ENCODE measurements around the gene KRT8.
A peak's percentile ranks its signal among the peaks of the same experiment; 100 is the strongest.

Gene KRT8

DNA sequence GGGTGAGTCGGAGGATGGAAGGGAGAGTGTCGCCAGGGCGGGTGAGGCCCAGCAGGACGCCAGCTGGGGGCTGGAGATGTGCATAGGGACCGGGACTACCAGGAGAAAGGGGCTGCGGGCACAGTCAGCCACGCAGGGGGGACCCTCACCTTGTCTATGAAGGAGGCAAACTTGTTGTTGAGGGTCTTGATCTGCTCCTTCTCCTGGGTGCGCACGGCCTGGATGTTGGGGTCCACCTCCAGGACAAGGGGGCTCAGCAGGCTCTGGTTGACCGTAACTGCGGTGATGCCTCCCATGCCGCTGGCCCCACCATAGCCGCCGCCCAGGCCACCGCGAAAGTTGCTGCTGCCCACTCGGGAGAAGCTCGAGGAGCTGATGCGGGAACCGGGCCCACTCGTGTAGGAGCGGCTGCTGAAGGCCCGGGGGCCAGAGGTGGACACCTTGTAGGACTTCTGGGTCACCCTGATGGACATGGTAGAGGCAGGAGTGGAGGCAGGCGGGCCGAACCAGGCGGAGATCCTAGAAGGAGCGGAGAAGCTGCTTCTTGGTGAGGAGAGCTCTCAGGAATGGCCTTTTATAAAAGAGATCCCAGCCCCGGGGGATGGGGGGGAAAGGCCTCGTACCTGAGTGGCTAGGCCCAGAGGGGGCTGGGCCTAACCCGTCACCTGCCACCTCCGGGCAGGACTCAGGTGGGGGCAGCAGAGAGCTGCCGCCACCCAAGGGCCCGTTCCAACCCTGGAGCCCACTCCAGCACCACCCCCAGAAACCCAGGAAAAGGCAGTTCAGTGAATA is at the start of gene KRT8:
Gene KRT8 (minus strand): TSS at position 568 of the 792 bp plus-strand sequence. CDS start 95 bp downstream, at position 473.
- DNase-seq, result peak; percentile 88

DNA sequence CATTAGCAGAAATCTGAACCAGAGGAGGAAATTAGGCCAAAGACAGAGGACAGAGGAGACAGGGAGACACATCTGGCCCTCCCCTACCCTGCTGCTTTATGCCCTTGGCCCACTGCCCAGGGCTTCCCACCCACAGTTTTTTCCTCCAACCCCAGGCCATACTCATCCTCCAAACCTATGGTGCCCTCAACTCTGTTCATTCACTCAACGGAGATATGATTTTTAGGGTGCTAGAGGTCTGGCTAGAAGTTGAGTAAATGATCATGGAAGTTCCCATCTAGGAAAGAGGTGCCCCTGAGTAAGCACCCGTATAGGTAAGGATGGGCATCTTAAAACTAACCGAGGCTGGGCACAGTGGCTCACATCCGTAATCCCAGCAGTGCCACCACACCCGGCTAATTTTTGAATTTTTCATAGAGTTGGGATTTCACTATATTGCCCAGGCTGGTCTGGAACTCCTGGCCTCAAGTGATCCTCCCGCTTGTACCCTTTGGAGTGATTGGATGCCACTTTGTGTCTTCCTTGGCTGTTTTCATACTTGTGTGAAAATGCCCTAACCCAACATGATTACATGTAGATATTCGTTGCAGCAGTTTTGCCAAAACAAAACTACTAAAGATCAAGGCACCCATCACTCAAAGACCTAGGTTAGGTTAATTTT is 48.4 kb upstream of the KRT8 start:
- no peak for DNase-seq

DNA sequence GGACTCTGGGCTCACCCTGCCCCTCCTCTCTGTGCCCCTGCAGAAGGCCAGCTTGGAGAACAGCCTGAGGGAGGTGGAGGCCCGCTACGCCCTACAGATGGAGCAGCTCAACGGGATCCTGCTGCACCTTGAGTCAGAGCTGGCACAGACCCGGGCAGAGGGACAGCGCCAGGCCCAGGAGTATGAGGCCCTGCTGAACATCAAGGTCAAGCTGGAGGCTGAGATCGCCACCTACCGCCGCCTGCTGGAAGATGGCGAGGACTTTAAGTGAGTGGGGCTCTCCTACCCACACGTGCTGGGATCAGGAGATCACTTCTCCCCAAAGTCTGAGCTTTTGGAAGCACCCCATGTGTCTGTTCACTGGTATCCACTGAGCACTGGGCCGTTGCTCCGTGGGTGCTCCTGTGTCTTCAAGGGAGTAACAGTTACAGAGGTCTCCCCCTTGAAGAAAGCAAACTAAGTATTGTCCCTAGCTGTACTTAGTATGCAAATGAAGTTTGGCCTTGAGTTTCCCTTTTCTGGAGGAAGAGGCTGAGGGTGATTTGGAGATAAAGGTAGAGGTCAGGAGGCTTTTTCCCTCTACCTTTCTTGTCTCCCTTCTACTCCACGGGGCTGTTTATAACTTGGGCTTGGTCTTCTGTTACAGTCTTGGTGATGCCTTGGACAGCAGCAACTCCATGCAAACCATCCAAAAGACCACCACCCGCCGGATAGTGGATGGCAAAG is 47.4 kb upstream of the KRT8 start:
- no peak for DNase-seq

DNA sequence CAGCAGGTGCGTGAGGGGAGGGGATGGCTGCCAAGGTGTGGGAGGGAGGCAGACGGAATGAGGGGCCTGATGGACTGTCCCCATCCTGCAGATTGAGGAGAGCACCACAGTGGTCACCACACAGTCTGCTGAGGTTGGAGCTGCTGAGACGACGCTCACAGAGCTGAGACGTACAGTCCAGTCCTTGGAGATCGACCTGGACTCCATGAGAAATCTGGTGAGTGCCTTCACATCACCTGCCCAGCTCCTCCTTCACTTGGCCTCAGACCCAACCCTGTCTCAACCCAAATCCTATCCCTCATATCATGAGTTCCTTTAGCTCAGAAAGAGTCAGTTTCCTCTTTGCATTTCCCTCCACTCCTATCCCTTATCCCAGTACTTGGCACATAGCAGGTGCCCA is 46.8 kb upstream of the KRT8 start:
- no peak for DNase-seq

DNA sequence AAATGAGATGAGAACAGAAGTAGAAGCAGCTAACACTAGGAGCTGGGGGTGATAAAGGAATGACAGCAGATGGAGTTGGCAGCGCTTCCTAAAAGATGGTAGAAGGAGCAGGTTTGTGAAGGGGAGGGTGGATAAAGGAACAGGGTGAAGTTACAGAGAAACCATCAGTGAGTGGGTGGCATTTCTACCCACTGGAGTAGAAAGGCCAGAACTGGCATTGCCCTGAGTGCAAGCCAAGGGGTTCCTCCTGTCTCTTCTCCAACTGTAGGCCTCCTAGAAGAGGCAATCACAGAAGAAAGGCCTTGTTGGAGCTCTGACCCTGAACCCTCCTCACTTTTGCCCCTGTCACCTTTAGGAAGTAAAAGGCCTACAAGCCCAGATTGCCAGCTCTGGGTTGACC is 46.2 kb upstream of the KRT8 start:
- no peak for DNase-seq

DNA sequence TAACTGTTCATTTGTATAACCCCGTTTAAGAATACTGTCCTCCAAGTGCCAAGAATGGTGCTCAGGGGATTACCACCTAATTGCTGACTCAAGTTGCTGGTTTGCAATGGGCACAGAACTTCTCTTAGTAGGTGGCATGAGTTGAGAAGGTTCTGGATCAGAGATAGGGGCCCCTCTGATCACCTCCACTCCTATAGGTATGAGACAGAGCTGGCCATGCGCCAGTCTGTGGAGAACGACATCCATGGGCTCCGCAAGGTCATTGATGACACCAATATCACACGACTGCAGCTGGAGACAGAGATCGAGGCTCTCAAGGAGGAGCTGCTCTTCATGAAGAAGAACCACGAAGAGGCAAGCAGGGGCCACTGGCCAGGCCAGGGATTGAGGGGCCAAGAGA is 45.7 kb upstream of the KRT8 start:
- DNase-seq, result no peak

DNA sequence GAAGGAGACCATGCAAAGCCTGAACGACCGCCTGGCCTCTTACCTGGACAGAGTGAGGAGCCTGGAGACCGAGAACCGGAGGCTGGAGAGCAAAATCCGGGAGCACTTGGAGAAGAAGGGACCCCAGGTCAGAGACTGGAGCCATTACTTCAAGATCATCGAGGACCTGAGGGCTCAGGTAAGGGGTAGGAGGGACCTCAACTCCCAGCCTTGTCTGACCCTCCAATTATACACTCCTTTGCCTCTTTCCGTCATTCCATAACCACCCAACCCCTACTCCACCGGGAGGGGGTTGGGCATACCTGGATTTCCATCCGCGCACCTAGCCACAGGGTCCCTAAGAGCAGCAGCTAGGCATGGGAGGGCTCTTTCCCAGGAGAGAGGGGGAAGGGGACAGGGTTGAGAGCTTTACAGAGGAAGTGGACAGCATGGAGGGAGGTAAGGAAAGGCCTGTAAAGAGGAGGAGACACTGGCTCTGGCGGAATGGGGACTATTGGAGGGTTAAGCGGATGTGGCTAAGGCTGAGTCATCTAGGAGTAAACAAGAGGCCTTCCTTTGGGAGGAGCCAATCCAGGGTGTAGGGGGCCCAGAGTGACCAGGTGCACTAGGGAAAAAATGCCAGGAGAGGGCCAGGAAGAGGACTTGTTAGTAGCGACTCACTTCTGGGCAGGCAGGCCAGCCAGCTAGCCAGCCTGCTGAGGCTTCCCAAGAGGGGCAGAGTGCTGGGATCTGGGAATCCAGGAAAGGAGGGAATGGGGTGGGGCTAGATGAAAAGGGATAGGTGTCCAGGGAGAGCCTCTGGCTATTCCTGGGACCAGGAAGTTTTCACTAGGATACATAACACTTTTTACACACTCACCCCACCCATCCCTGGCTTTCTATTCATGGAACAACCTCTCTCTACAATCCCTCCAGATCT is 44.8 kb upstream of the KRT8 start:
- no peak for DNase-seq

- no peak for DNase-seq
Measured at GRCh38 chr12:52947738-52948423, 43.0 kb upstream of the KRT8 start.

GRCh38 chr12:52946797-52947547 is 42.1 kb upstream of the KRT8 start:
- DNase-seq, result no peak

DNA sequence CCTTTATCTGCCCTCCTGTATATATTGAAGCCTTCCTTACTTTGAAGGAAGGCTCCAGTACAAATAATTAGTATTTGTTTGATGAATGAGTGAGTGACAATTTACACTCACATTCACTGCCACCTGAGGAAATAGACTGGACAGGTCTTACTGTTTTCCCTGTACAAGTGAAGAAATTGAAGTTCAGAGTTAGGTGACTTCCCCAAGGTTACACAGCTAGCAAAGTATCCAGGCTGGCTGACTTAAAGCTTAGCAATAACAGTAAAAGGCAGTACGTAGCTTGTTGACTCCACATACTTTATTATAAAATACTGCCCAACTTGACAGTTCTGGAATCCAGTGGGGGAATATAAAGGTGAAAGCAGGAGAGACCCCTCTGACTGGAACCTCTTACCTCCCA is 41.5 kb upstream of the KRT8 start:
- DNase-seq, result no peak

- no peak for DNase-seq
Measured at GRCh38 chr12:52945389-52946232, 40.7 kb upstream of the KRT8 start.

GRCh38 chr12:52944683-52945388 is 40.0 kb upstream of the KRT8 start:
- no peak for DNase-seq

DNA sequence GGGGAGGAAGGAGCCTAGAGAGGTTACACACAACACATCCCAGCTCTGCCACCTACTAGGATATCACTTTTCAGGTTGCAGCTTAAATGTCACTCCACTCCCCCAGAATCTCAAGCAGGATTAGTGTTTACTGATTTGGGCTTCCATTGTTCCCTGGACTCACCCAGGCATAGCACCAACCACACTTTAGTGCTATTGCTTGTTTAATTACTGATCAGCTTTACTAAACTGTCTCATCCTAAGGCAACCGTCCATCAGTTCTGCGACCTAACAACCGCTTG is 38.0 kb upstream of the KRT8 start:
- DNase-seq, result peak; percentile 50

GRCh38 chr12:52942066-52942900 is 37.4 kb upstream of the KRT8 start:
- DNase-seq, result no peak

- no peak for DNase-seq
Measured at GRCh38 chr12:52929538-52929937, 24.7 kb upstream of the KRT8 start.

DNA sequence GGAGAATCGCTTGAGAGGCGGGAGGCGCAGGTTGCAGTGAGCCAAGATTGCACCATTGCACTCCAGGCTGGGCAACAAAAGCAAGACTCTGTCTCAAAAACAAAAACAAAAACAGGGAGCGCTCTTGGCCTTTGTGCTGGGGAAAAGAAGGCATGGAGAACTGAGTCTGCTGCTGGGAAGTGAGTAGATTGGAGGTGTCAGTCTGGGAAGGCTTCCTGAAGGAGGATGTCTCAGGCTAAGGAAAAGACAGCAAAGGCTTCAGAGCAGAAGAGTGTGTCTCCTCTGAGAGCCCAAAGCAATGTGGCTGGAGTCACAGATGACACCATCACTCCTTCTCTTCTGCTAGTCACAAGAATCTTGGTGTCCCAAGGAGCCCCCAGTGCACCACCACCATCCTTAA is 23.1 kb upstream of the KRT8 start:
- no peak for DNase-seq

- no peak for DNase-seq
Measured at GRCh38 chr12:52926596-52927234, 21.8 kb upstream of the KRT8 start.
